Parathyroid adenoma (tissue), 2 donors: ENCODE data around the gene RAF1.

Source experiments
- H2AFZ ChIP-seq: fragments of 300-600 bp; sonication (generic); one replicate; pipeline ENCODE4 v1.7.0; 2017; ENCODE audit warnings: antibody characterized with exemption, mild to moderate bottlenecking
- H3K27ac ChIP-seq: fragments of 300-600 bp; sonication (generic); one replicate; pipeline ENCODE4 v1.7.0; 2017
- H3K27me3 ChIP-seq: fragments of 300-600 bp; sonication (generic); one replicate; pipeline ENCODE4 v1.7.0; 2017; ENCODE audit warnings: low read length; ENCODE audit not compliant: control insufficient read depth, insufficient read depth
- H3K36me3 ChIP-seq: fragments of 300-600 bp; sonication (generic); one replicate; pipeline ENCODE4 v1.7.0; 2017; ENCODE audit warnings: low read length; ENCODE audit not compliant: control insufficient read depth, insufficient read depth
- H3K4me1 ChIP-seq: fragments of 300-600 bp; sonication (generic); one replicate; pipeline ENCODE4 v1.7.0; 2017; ENCODE audit warnings: control low read depth
- H3K4me2 ChIP-seq: fragments of 300-600 bp; sonication (generic); one replicate; pipeline ENCODE4 v1.7.0; 2017; ENCODE audit warnings: low read length
- H3K4me3 ChIP-seq: fragments of 300-600 bp; sonication (generic); one replicate; pipeline ENCODE4 v1.7.0; 2017; ENCODE audit warnings: low read depth, low read length
- H3K79me2 ChIP-seq: fragments of 300-600 bp; sonication (generic); one replicate; pipeline ENCODE4 v1.7.0; 2017; ENCODE audit warnings: control low read depth
- H3K9ac ChIP-seq: fragments of 300-600 bp; sonication (generic); one replicate; pipeline ENCODE4 v1.7.0; 2017; ENCODE audit warnings: mild to moderate bottlenecking
- H3K9me3 ChIP-seq: fragments of 300-600 bp; sonication (generic); one replicate; pipeline ENCODE4 v1.7.0; 2017; ENCODE audit warnings: low read length; ENCODE audit not compliant: control insufficient read depth
- TF ChIP-seq, protein P1 (sequence below): fragments of 300-600 bp; sonication (generic); IDR thresholded peaks from one replicate; pipeline ENCODE4 v1.7.0; 2017; ENCODE audit warnings: antibody characterized with exemption, mild to moderate bottlenecking
- donor health status: primary hyperparathyroidism.

The RAF1 gene

DNA sequence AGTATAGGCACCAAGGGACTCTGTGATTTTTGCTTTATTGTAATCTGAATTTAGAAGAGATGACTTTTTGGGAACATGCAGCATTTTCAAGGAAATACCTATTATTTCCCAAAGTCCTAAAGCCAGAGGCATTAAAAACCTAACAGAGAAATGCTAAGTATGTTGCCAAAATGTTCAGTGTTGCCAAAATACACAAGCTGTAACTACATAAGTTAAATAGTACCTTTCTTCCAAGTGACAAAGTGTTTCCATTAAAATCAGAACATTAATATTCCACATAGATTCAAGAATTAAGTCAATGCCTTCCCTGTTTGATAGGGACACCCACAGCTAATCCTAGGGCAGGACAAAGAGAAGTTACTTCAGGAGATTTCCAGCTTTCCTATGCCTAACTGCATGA lies 65.0 kb downstream of the RAF1 start:
- H3K9me3 ChIP-seq, result no peaks in the 10 kb centered on the region
- H3K27ac ChIP-seq, result no peak overlapping the region
- TF ChIP-seq, protein P1, sequence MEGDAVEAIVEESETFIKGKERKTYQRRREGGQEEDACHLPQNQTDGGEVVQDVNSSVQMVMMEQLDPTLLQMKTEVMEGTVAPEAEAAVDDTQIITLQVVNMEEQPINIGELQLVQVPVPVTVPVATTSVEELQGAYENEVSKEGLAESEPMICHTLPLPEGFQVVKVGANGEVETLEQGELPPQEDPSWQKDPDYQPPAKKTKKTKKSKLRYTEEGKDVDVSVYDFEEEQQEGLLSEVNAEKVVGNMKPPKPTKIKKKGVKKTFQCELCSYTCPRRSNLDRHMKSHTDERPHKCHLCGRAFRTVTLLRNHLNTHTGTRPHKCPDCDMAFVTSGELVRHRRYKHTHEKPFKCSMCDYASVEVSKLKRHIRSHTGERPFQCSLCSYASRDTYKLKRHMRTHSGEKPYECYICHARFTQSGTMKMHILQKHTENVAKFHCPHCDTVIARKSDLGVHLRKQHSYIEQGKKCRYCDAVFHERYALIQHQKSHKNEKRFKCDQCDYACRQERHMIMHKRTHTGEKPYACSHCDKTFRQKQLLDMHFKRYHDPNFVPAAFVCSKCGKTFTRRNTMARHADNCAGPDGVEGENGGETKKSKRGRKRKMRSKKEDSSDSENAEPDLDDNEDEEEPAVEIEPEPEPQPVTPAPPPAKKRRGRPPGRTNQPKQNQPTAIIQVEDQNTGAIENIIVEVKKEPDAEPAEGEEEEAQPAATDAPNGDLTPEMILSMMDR, result no peak
- peaks cover 9% of the 10 kb centered on the region for H3K4me1 ChIP-seq
- no peak overlapping the region for H2AFZ ChIP-seq
- no peaks in the 10 kb centered on the region for H3K27me3 ChIP-seq
- H3K79me2 ChIP-seq, result peaks cover 3% of the 10 kb centered on the region
- H3K4me2 ChIP-seq, result no peak overlapping the region
- no peak overlapping the region for H3K9ac ChIP-seq
- H3K36me3 ChIP-seq, result no peaks in the 10 kb centered on the region
- no peak overlapping the region for H3K4me3 ChIP-seq

DNA sequence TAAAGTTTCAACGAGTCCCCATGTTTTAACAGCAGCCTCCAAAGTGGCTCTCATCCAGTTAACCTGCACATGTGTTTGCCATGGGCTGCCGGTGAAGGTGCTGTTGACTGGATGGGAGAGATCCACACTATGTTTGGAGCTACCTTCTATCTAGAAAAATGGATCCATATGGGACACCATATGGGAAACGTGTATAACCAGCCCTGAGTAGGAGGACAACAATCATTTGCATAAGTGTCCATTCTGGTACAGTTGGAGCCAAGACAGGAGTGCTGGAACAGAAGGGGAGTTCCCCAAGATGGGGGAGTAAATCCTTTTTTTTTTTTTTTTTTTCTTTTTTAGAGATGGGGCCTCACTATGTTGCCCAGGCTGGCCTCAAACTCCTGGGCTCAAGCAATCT lies 70.4 kb downstream of the RAF1 start:
- no peak overlapping the region for H2AFZ ChIP-seq
- peaks cover 2% of the 10 kb centered on the region for H3K79me2 ChIP-seq
- H3K4me3 ChIP-seq, result no peak overlapping the region
- H3K27ac ChIP-seq, result no peak overlapping the region
- TF ChIP-seq, protein P1, result no peak
- H3K4me1 ChIP-seq, result peaks cover 11% of the 10 kb centered on the region
- no peaks in the 10 kb centered on the region for H3K9me3 ChIP-seq
- no peaks in the 10 kb centered on the region for H3K27me3 ChIP-seq
- no peak overlapping the region for H3K9ac ChIP-seq
- no peaks in the 10 kb centered on the region for H3K36me3 ChIP-seq
- H3K4me2 ChIP-seq, result no peak overlapping the region

DNA sequence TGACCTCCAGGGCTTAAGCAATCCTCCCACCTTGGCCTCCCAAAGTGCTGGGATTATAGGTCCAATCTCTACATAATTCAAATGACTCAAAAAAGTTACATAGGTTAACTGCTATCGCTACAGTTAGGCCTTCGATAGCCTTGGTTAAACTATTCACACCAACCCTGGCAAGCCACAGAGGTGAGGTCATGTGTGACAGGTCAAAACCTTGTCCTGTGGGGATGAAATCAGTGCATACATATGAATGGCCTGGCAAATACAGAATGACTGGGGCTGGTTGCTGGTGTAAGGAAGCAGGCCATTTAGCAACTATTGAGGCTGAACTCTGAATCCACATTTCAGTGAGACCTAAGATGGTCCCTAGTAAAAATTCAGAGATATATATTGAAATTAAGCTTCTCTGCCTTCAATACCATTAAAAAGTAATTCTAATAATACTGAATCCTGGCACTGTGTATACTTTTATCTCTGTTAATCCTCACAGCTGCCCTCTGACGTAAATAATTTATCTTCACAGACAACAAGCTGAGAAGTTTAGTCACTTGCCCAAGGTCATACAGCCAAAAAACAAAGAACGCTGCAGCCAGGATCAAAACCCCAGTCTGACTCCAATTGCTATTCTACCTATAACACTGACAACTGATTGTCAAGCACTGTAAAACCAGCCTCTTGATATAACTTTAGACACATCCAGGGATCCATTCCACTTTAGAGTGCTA lies 71.8 kb downstream of the RAF1 start:
- Histone ChIP-seq H3K9ac (no peak overlapping the region), H3K36me3 (no peaks in the 10 kb centered on the region), H3K4me2 (no peak overlapping the region), H3K4me1 (peaks cover 11% of the 10 kb centered on the region), H2AFZ (no peak overlapping the region), H3K79me2 (peaks cover 2% of the 10 kb centered on the region), H3K4me3 (no peak overlapping the region), H3K27me3 (no peaks in the 10 kb centered on the region), H3K27ac (no peak overlapping the region), H3K9me3 (no peaks in the 10 kb centered on the region)
- TF ChIP-seq, protein P1, result no peak

DNA sequence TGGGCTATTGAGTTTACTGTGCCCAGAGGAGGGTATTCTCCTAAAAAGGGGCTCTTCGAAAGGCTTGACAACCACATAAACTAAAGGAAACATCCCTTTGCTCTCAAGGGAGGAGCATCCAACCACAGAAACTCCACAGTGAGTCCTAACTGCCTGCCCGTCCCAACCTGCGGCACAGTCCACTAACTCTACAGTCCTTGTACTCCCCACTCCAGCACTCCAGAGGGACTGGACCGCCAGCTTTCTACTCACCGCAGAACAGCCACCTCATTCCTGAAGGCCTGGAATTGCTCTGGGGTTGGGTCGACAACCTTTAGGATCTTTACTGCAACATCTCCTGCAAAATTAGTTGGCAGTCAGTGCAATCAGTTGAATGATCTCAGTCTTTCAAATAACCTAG lies 72.5 kb downstream of the RAF1 start:
- Histone ChIP-seq H3K4me2 (no peak overlapping the region), H3K36me3 (no peaks in the 10 kb centered on the region), H3K9me3 (no peaks in the 10 kb centered on the region), H3K27ac (no peak overlapping the region), H2AFZ (no peak overlapping the region), H3K4me3 (no peak overlapping the region), H3K4me1 (peaks cover 11% of the 10 kb centered on the region), H3K79me2 (peaks cover 2% of the 10 kb centered on the region), H3K9ac (no peak overlapping the region), H3K27me3 (no peaks in the 10 kb centered on the region)
- TF ChIP-seq, protein P1, result no peak

DNA sequence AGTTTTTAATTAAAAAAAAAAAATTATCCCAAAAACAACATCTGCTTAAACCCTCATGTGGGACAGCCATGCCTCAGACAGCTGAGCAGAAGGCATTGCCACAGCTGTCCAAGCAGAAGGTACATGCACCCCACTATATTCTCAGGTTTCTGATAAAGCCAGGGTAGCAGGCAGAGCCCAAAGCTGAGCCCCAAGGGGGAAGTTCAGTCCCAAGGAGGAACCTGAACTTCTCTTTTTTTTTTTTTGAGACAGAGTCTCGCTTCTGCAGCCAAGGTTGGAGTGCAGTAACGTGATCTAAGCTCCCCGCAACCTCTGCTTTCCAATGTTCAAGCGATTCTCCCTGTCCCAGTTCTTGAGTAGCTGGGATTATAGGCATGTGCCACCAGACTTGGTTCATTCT lies 73.8 kb downstream of the RAF1 start:
- Histone ChIP-seq H3K27me3 (no peaks in the 10 kb centered on the region), H3K36me3 (no peaks in the 10 kb centered on the region), H3K27ac (no peak overlapping the region)

More for the DNA sequence above, 73.8 kb downstream of the RAF1 start:
- H3K9me3 ChIP-seq, result no peaks in the 10 kb centered on the region
- H2AFZ ChIP-seq, result no peak overlapping the region
- H3K79me2 ChIP-seq, result peaks cover 2% of the 10 kb centered on the region
- TF ChIP-seq, protein P1, result no peak
- H3K4me2 ChIP-seq, result no peak overlapping the region
- peaks cover 10% of the 10 kb centered on the region for H3K4me1 ChIP-seq
- H3K9ac ChIP-seq, result no peak overlapping the region
- no peak overlapping the region for H3K4me3 ChIP-seq
